Measurements from ENCODE around the gene CLSTN1. TPM values are rescaled to one million over a fixed set of nuclear protein-coding genes. Genes with fewer than 3 reads are reported as not detected.

CLSTN1 gene
- total and polyA plus RNA-seq, 2 of the 8 experiments (the other 6 are each of a cell fraction or from before 2014, with no cell fraction given), result 34.2 to 97.4 TPM

GRCh38 chr1:9737671-9738070, 86.1 kb downstream of the CLSTN1 start:
- Histone ChIP-seq H2AK5ac (ENCODE audit: low read depth, low read length) (no peak overlapping the region), H3K56ac (replicated peaks; ENCODE audit: insufficient read length, low read depth, low read length) (no peak overlapping the region), H2BK12ac (ENCODE audit: low read depth, low read length) (no peak overlapping the region), H2BK20ac (ENCODE audit: low read length) (no peak overlapping the region), H4K91ac (replicated peaks; ENCODE audit: insufficient read length, low read length) (no peak overlapping the region), H3K14ac (ENCODE audit: insufficient read length) (no peak overlapping the region), H3K4me1 (replicated peaks in 1 of 4; ENCODE audit: control insufficient read depth in 3 of 4, insufficient read depth in 4 of 4, low read length in 3 of 4) (no peaks in the 10 kb centered on the region), H2BK120ac (replicated peaks; ENCODE audit: low read depth, low read length) (no peak overlapping the region), H3K27me3 (replicated peaks in 1 of 4; ENCODE audit: control insufficient read depth in 3 of 4, extremely low read depth in 1 of 4, insufficient read depth in 3 of 4, low read length in 3 of 4) (no peaks in the 10 kb centered on the region), H3K79me1 (ENCODE audit: low read depth, low read length) (no peaks in the 10 kb centered on the region; the same call in 1 of the 2 replicates), H3K18ac (ENCODE audit: extremely low read depth, low read length) (no peak overlapping the region), H3K4me3 (ENCODE audit: extremely low read depth in 1 of 4, insufficient read depth in 2 of 4, low read depth in 3 of 4, low read length in 4 of 4) (no peak overlapping the region), H4K20me1 (replicated peaks in 1 of 2; ENCODE audit: control insufficient read depth in 1 of 2, insufficient read depth in 2 of 2, low read length in 2 of 2) (no peaks in the 10 kb centered on the region), H2BK15ac (ENCODE audit: low read length) (no peak overlapping the region), H2BK5ac (ENCODE audit: low read depth, low read length) (no peak overlapping the region), H3K23ac (ENCODE audit: insufficient read length) (no peak overlapping the region), H3K4me2 (ENCODE audit: insufficient read depth in 1 of 2, low read depth in 2 of 2, low read length in 2 of 2) (no peak overlapping the region), H4K8ac (ENCODE audit: extremely low read depth, insufficient read depth, low read length) (no peak overlapping the region), H3K23me2 (ENCODE audit: low read depth, low read length) (no peaks in the 10 kb centered on the region), H3K36me3 (ENCODE audit: control insufficient read depth in 2 of 4, insufficient read depth in 4 of 4, low read length in 3 of 4) (peaks cover 34 to 85% (median 58%) of the 10 kb centered on the region in 4 experiments), H3K27ac (ENCODE audit: low read depth, low read length) (no peak overlapping the region), H3K9me3 (ENCODE audit: insufficient read depth in 2 of 2, low read depth in 1 of 2, low read length in 1 of 2) (peaks cover 0 to 4% of the 10 kb centered on the region in 2 experiments; a peak in 2 of 4 replicates), H3K79me2 (ENCODE audit: control insufficient read depth in 1 of 2, insufficient read depth in 2 of 2, low read length in 2 of 2) (no peaks in the 10 kb centered on the region), H2AFZ (ENCODE audit: low read length) (no peak overlapping the region), H4K5ac (ENCODE audit: insufficient read length, low read depth, low read length) (no peak overlapping the region), H3K4ac (replicated peaks; ENCODE audit: insufficient read length, low read depth, low read length) (no peak overlapping the region), H3K9ac (replicated peaks in 1 of 4; ENCODE audit: extremely low read depth in 1 of 4, low read depth in 3 of 4, low read length in 3 of 4) (no peak overlapping the region)
- DNase-seq (ENCODE audit: low read depth in 1 of 2, low spot score in 2 of 2) (no peak), FAIRE-seq (no peak)
- TF ChIP-seq TAF1 (IDR thresholded peaks at IDR 0.05; ENCODE audit: low read depth, low read length), result no peak
- TF ChIP-seq POLR2A (IDR thresholded peaks at IDR 0.05; ENCODE audit: control extremely low read depth in 1 of 2, low read depth in 2 of 2, low read length in 2 of 2), result no peak
- TF ChIP-seq TCF12 (IDR thresholded peaks at IDR 0.05; ENCODE audit: low read depth, low read length), result no peak
- TF ChIP-seq SP4 (IDR thresholded peaks at IDR 0.05; ENCODE audit: low read length), result no peak
- no peak for TF ChIP-seq FOSL1 (IDR thresholded peaks at IDR 0.05; ENCODE audit: insufficient read depth, low read depth, low read length)
- TF ChIP-seq ASH2L (IDR thresholded peaks at IDR 0.05; ENCODE audit: low read length), result no peak
- no peak for TF ChIP-seq RFX5 (IDR thresholded peaks at IDR 0.05; ENCODE audit: borderline replicate concordance, low read depth, low read length)
- ChIA-PET CTCF (ENCODE audit: partially characterized antibody) (interaction anchor here (0.5 to 2.1 kb wide), 5 partner anchors 11 to 1984 kb away, joined by 3 to 8 read pairs (median 4); no protein-coding TSS in a partner anchor), POLR2A (ENCODE audit: partially characterized antibody) (no interaction called here)
- WGBS, 2 experiments (ENCODE audit: extremely low coverage in 1 of 2, insufficient coverage in 1 of 2, insufficient read length in 1 of 2, insufficient replicate concordance in 2 of 2, low coverage in 1 of 2, low lambda C conversion rate in 2 of 2, missing lambda C conversion rate in 1 of 2), result 95% methylated on average over 10 of the region's 10 CpGs; no CpG with 5 or more reads in 1 of the 2 experiments

All from H1 (cell line).